Panc1 (cell line): Measurements from ENCODE around the gene AFF4.

Experiments used
- POLR2AphosphoS5 ChIP-seq: IDR thresholded peaks from 2 replicates; pipeline ENCODE4 v1.6.1; 2012; ENCODE audit warnings: mild to moderate bottlenecking, low read depth, low read length, moderate library complexity
- REST ChIP-seq, 2 experiments: IDR thresholded peaks; 2 replicates each; pipeline ENCODE4 v1.6.1; 2011 to 2012; ENCODE audit warnings: low read depth in 2 of 2, control low read depth in 1 of 2, low read length in 1 of 2, mild to moderate bottlenecking in 1 of 2, moderate library complexity in 1 of 2; ENCODE audit not compliant: insufficient read depth in 1 of 2
- TCF7L2 ChIP-seq: IDR thresholded peaks from 2 replicates; pipeline ENCODE4 v1.6.1; 2011; ENCODE audit warnings: mild to moderate bottlenecking, low read depth, low read length, inconsistent platforms
- TF ChIP-seq, protein P1 (sequence below): fragments of 450-650 bp; IDR thresholded peaks from 2 replicates; pipeline ENCODE4 v1.5.1; 2017; ENCODE audit warnings: mild to moderate bottlenecking

GRCh38 chr5:132965120-132965519 lies 1.7 kb upstream of the AFF4 start:
- no peak for TF ChIP-seq POLR2AphosphoS5
- TF ChIP-seq, protein P1, sequence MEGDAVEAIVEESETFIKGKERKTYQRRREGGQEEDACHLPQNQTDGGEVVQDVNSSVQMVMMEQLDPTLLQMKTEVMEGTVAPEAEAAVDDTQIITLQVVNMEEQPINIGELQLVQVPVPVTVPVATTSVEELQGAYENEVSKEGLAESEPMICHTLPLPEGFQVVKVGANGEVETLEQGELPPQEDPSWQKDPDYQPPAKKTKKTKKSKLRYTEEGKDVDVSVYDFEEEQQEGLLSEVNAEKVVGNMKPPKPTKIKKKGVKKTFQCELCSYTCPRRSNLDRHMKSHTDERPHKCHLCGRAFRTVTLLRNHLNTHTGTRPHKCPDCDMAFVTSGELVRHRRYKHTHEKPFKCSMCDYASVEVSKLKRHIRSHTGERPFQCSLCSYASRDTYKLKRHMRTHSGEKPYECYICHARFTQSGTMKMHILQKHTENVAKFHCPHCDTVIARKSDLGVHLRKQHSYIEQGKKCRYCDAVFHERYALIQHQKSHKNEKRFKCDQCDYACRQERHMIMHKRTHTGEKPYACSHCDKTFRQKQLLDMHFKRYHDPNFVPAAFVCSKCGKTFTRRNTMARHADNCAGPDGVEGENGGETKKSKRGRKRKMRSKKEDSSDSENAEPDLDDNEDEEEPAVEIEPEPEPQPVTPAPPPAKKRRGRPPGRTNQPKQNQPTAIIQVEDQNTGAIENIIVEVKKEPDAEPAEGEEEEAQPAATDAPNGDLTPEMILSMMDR: no peak
- TF ChIP-seq TCF7L2: no peak
- TF ChIP-seq REST (IDR thresholded peaks at IDR 0.05; ENCODE audit: insufficient read depth in 1 of 2, low read depth in 2 of 2, low read length in 1 of 2): no peak
